ENCODE measurements around the gene PHKG1.
"Not testable (repeated sequence)": the region's sequence is repeated elsewhere in the genome, so short reads cannot be mapped to it uniquely, and the experiment has no call there.

Gene PHKG1

DNA sequence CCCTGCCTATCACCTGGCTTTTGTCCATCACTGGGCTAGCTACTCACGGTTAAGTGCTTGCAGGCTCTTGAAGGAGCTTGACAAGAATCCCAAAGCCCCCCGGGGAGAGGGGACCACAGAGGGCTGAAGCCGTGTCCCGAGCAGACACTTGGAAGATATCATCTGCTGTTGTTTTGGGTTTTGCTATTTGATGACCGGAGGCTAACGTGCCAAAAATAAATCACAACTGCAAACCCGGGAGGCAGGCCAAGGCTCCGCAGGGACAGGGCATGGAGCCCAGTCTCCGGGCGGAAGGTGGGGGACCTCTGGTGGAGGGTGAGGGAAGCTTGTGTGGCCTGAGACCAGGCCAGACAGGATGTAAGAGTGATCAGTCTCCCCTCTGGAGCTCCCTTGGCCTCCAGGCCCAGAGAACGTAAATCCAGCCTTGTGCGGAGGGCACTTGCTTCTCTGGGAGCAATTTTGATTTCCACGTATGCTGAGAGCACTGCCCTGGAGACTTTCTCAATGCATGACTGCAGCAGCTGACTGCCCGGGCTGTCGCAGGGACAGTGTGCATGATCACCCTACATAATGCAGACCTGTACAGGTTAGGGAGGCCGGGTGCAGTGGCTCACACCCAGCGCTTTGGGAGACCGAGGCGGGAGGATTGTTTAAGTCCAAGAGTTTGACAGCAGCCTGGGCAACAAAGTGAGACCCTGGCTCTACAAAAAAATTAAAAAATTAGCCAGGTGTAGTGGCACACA lies at the start of gene PHKG1:
Gene PHKG1, minus strand, starts transcription at position 164 of the 743 bp plus-strand sequence. CDS start 4,011 bp downstream, outside the sequence.
- H3K9me3 ChIP-seq (ENCODE audit: low read depth, low read length) = no peaks in the 10 kb centered on the region
- TF ChIP-seq POLR2AphosphoS5 (IDR thresholded peaks at IDR 0.05; ENCODE audit: borderline replicate concordance, low read depth, low read length) = no peak
- H3K9ac ChIP-seq (ENCODE audit: insufficient read length) = no peak within 1 kb of the TSS
- no peak for DNase-seq (ENCODE audit: low read depth, low spot score)
- no peaks in the 10 kb centered on the region for H3K36me3 ChIP-seq (ENCODE audit: insufficient read depth, low read length)
- no peak within 1 kb of the TSS for H3K4me3 ChIP-seq
- no peak within 1 kb of the TSS for H3K27ac ChIP-seq

- H3K36me3 ChIP-seq (ENCODE audit: insufficient read depth, low read length); DNase-seq (ENCODE audit: low read depth, low spot score); H3K4me3 ChIP-seq; H3K9ac ChIP-seq (ENCODE audit: insufficient read length); H3K9me3 ChIP-seq (ENCODE audit: low read depth, low read length); H3K27ac ChIP-seq: not testable (repeated sequence)
Observed at GRCh38 chr7:56131062-56131461, 38.3 kb upstream of the PHKG1 start.

DNA sequence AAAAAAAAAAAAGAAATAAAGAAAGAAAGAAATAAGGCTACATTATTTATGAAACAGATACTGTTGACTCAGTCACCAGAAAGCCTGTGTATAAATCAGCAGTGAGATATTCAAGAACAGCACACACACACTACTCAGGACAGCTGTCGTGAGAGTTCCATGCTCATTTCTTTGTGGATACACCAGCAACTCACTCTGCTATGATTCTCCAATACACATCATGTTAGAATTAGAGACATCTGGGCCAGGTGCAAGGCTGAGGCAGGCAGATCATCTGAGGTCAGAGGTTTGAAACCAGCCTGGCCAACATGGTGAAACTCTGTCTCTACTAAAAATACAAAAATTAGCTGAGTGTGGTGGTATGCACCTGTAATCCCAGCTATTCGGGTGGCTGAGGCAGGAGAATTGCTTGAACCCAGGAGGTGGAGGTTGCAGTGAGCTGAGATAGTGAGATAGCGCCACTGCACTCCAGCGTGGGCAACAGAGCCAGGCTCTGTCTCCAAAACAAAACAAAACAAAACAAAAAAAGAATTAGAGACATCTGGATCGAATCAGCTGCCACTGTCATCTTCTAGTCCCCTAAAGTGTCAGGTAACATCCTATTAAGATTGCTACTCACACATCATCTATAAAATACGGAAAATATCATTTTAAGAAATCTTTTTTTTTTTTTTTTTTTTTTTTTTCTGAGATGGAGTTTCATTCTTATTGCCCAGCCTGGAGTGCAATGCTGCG lies 34.7 kb upstream of the PHKG1 start:
- Histone ChIP-seq H3K27ac (no peak overlapping the region), H3K36me3 (ENCODE audit: insufficient read depth, low read length) (no peaks in the 10 kb centered on the region), H3K4me3 (no peak overlapping the region), H3K9me3 (ENCODE audit: low read depth, low read length) (no peaks in the 10 kb centered on the region), H3K9ac (ENCODE audit: insufficient read length) (no peak overlapping the region)
- DNase-seq (ENCODE audit: low read depth, low spot score) = no peak
- TF ChIP-seq EZH2 (IDR thresholded peaks at IDR 0.05) = no peak
- TF ChIP-seq FOXP2 (optimal IDR thresholded peaks at IDR 0.05; ENCODE audit: control extremely low read depth, extremely low read length, insufficient read depth) = no peak
- no peak for TF ChIP-seq POLR2AphosphoS5 (IDR thresholded peaks at IDR 0.05; ENCODE audit: borderline replicate concordance, low read depth, low read length)

- Histone ChIP-seq H3K4me3 (no peak overlapping the region), H3K9ac (ENCODE audit: insufficient read length) (no peak overlapping the region), H3K27ac (no peak overlapping the region), H3K36me3 (ENCODE audit: insufficient read depth, low read length) (no peaks in the 10 kb centered on the region), H3K9me3 (ENCODE audit: low read depth, low read length) (no peaks in the 10 kb centered on the region)
- DNase-seq (ENCODE audit: low read depth, low spot score) = no peak
- TF ChIP-seq FOXP2 (optimal IDR thresholded peaks at IDR 0.05; ENCODE audit: control extremely low read depth, extremely low read length, insufficient read depth) = no peak
Observed at GRCh38 chr7:56125831-56126230, 33.1 kb upstream of the PHKG1 start.

DNA sequence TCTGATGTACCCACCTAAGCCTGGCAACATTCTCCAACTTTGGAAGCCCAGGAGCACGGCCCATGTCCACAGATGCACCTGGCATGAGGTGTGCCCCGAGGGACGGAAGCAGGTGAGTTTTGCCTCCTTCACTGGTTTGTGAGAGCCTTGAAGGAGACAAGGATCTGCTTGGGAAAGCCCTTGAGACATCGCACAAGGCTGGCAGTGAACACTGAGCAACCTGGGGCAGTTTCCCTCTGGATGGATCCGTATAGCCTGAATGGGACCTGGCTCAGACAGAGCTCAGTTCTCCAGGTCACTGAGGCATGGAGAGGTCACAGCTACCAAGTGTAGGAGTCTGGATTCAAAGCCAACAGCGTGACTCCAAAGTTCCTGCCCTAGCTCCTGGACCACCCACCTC lies 32.2 kb upstream of the PHKG1 start:
- Histone ChIP-seq H3K36me3 (ENCODE audit: insufficient read depth, low read length) (no peaks in the 10 kb centered on the region), H3K27ac (no peak overlapping the region), H3K9ac (ENCODE audit: insufficient read length) (no peak overlapping the region), H3K4me3 (no peak overlapping the region), H3K9me3 (ENCODE audit: low read depth, low read length) (no peaks in the 10 kb centered on the region)
- no peak for DNase-seq (ENCODE audit: low read depth, low spot score)
- TF ChIP-seq FOXP2 (optimal IDR thresholded peaks at IDR 0.05; ENCODE audit: control extremely low read depth, extremely low read length, insufficient read depth) (no peak), EZH2 (IDR thresholded peaks at IDR 0.05) (no peak), POLR2AphosphoS5 (IDR thresholded peaks at IDR 0.05; ENCODE audit: borderline replicate concordance, low read depth, low read length) (no peak)

DNA sequence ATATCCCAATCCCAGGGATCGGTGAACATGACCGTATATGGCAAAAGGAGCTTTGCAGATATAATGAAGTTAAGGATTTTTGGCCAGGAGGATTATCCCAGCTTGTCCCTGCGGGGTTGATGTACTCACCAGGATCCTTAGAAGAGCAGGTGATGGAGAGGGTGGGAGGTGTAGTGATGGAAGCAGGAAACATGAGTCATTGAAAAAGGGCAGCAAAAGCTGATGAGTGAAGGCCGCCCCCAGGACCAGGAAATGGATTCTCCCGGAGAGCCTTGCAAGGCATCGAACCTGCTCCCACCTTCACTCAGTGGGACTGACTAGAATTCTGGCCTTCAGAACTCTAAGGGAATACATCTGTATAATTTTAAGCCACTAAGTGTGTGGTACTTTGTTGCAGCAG lies 28.7 kb upstream of the PHKG1 start:
- DNase-seq (ENCODE audit: low read depth, low spot score) = no peak
- no peak overlapping the region for H3K4me3 ChIP-seq
- TF ChIP-seq EZH2 (IDR thresholded peaks at IDR 0.05) = no peak
- no peak for TF ChIP-seq FOXP2 (optimal IDR thresholded peaks at IDR 0.05; ENCODE audit: control extremely low read depth, extremely low read length, insufficient read depth)
- no peak for TF ChIP-seq POLR2AphosphoS5 (IDR thresholded peaks at IDR 0.05; ENCODE audit: borderline replicate concordance, low read depth, low read length)
- H3K36me3 ChIP-seq (ENCODE audit: insufficient read depth, low read length) = no peaks in the 10 kb centered on the region
- H3K9me3 ChIP-seq (ENCODE audit: low read depth, low read length) = no peaks in the 10 kb centered on the region
- H3K27ac ChIP-seq = no peak overlapping the region
- H3K9ac ChIP-seq (ENCODE audit: insufficient read length) = no peak overlapping the region

- no peak within 1 kb of the TSS for H3K4me3 ChIP-seq
- no peak for TF ChIP-seq POLR2AphosphoS5 (IDR thresholded peaks at IDR 0.05; ENCODE audit: borderline replicate concordance, low read depth, low read length)
- no peak for TF ChIP-seq FOXP2 (optimal IDR thresholded peaks at IDR 0.05; ENCODE audit: control extremely low read depth, extremely low read length, insufficient read depth)
- no peak within 1 kb of the TSS for H3K27ac ChIP-seq
- H3K9me3 ChIP-seq (ENCODE audit: low read depth, low read length) = no peaks in the 10 kb centered on the region
- no peaks in the 10 kb centered on the region for H3K36me3 ChIP-seq (ENCODE audit: insufficient read depth, low read length)
- H3K9ac ChIP-seq (ENCODE audit: insufficient read length) = no peak within 1 kb of the TSS
- no peak for DNase-seq (ENCODE audit: low read depth, low spot score)
Observed at GRCh38 chr7:56115852-56116538, 23.2 kb upstream of the PHKG1 start, which contains the start of gene NUPR2. Gene NUPR2, minus strand, starts transcription at chr7:56116417. Its CDS starts 103 bp downstream, at chr7:56116314.

GRCh38 chr7:56112244-56112643 lies 19.5 kb upstream of the PHKG1 start:
- not testable (repeated sequence) for H3K9ac ChIP-seq (ENCODE audit: insufficient read length); H3K36me3 ChIP-seq (ENCODE audit: insufficient read depth, low read length); DNase-seq (ENCODE audit: low read depth, low spot score); H3K27ac ChIP-seq; H3K4me3 ChIP-seq; H3K9me3 ChIP-seq (ENCODE audit: low read depth, low read length)

GRCh38 chr7:56110611-56111010 lies 17.9 kb upstream of the PHKG1 start:
- Histone ChIP-seq H3K9ac (ENCODE audit: insufficient read length) (no peak overlapping the region), H3K36me3 (ENCODE audit: insufficient read depth, low read length) (no peaks in the 10 kb centered on the region), H3K27ac (no peak overlapping the region), H3K9me3 (ENCODE audit: low read depth, low read length) (no peaks in the 10 kb centered on the region), H3K4me3 (no peak overlapping the region)
- no peak for TF ChIP-seq POLR2AphosphoS5 (IDR thresholded peaks at IDR 0.05; ENCODE audit: borderline replicate concordance, low read depth, low read length)
- no peak for TF ChIP-seq FOXP2 (optimal IDR thresholded peaks at IDR 0.05; ENCODE audit: control extremely low read depth, extremely low read length, insufficient read depth)
- no peak for TF ChIP-seq EZH2 (IDR thresholded peaks at IDR 0.05)
- no peak for DNase-seq (ENCODE audit: low read depth, low spot score)

All from SK-N-MC (cell line).